GM10248 (cell line): ENCODE measurements around the gene COL1A1.
A peak's percentile ranks its signal among the peaks of the same experiment; 100 is the strongest.

ENCODE experiments used
- CTCF ChIA-PET: fragments of 300-600 bp; sonication (Branson Sonifier 250); formaldehyde crosslinking; extraction: SDS; loops from one replicate; lab custom pipeline; 2021; ENCODE audit warnings: antibody characterized with exemption; lab: Yijun Ruan, JAX
- POLR2A ChIA-PET: fragments of 350-650 bp; sonication (Branson Sonifier 250); formaldehyde crosslinking; extraction: SDS; loops from one replicate; lab custom pipeline; 2020; ENCODE audit warnings: antibody characterized with exemption; lab: Yijun Ruan, JAX
- DNase-seq: peaks from one replicate; pipeline ENCODE4 v3.0.0; 2012; ENCODE audit errors: extremely low spot score
- TF ChIP-seq, protein P1 (sequence below): IDR thresholded peaks from 2 replicates; pipeline ENCODE4 v1.5.1; 2012; ENCODE audit warnings: mild to moderate bottlenecking, low read depth; ENCODE audit errors: extremely low read depth, missing control alignments, control extremely low read depth

Gene COL1A1

DNA sequence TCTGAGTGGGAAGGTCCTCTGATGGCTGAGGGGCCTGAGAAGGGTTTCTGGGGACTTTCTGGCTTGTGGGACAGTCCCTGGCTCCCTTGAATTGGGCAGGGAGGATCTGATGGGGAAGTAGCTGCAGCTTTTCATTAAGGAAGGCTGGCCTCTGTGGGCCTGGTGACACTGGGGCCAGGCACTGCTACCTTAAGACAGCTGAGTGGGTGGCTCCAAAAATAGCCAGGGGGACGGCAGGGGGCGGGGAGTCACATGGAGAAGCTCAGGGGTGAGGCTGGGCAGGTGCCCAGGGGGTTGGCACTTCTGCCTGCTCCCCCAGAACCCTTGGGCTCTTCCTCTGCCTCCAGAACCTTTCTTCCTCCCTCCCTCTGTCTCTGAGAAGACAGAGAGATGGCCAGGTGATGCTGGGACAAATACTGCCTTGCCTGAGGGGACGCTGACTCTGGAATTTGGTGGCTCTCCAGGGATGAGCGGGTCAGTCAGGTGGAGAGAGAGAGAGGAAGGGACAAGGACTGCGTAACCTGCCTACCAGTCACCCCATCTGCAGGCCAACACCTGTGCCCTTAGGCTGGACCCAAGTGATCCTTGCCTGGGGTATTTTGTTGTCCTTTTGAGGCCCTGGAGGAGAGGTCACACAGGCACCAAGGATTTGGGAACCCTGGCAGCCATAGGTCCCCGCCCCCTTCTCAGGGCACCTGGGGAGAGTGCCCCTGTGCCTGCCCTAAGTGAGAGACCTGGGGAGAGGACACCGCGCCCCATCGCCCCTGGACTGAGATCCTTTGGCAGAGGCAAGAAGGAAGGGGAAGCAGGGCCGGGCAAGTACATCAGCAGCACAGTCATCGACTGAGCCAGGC lies 37.4 kb downstream of the COL1A1 start:
- TF ChIP-seq, protein P1, sequence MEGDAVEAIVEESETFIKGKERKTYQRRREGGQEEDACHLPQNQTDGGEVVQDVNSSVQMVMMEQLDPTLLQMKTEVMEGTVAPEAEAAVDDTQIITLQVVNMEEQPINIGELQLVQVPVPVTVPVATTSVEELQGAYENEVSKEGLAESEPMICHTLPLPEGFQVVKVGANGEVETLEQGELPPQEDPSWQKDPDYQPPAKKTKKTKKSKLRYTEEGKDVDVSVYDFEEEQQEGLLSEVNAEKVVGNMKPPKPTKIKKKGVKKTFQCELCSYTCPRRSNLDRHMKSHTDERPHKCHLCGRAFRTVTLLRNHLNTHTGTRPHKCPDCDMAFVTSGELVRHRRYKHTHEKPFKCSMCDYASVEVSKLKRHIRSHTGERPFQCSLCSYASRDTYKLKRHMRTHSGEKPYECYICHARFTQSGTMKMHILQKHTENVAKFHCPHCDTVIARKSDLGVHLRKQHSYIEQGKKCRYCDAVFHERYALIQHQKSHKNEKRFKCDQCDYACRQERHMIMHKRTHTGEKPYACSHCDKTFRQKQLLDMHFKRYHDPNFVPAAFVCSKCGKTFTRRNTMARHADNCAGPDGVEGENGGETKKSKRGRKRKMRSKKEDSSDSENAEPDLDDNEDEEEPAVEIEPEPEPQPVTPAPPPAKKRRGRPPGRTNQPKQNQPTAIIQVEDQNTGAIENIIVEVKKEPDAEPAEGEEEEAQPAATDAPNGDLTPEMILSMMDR, result no peak
- peak; percentile 59 for DNase-seq
- ChIA-PET POLR2A (no interaction called here), CTCF (interaction anchor here (0.9 to 6.4 kb wide), 11 partner anchors 9 to 70 kb away, joined by 3 to 90 read pairs (median 5); partner anchors contain the start of genes COL1A1 and PDK2)

GRCh38 chr17:50162466-50163254 lies 38.8 kb downstream of the COL1A1 start:
- CTCF ChIA-PET, result interaction anchor here (0.7 to 3.7 kb wide), 28 partner anchors 8 to 794 kb away, joined by 3 to 96 read pairs (median 5); partner anchors contain the start of genes COL1A1, PDK2 and PPP1R9B
- TF ChIP-seq, protein P1, result no peak
- POLR2A ChIA-PET, result interaction anchor here (2.0 kb wide), 1 partner anchor 11 kb away, joined by 4 read pairs; no protein-coding TSS in a partner anchor
- DNase-seq, result no peak

DNA sequence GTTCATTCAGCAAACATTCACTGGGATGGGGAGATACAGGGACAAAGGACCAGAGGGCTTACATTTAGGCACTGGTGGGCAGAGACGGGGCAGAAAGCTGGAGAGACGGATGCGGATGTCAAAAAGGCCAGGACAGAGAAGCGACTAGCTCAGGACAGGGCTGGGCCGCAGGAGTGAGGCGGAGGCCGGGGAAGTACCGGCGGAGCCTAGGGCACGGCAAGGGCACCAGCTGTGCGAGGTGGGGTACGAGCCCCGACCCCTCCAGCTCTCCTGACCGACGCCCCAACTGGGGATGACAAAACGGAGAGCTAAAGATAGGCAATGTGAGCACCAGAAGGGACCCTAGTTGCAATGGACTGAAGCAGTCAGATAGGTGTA lies 39.5 kb downstream of the COL1A1 start:
- CTCF ChIA-PET, result interaction anchor here (0.7 to 2.8 kb wide), 27 partner anchors 9 to 793 kb away, joined by 3 to 96 read pairs (median 3); partner anchors contain the start of genes COL1A1, PDK2 and PPP1R9B
- POLR2A ChIA-PET, result interaction anchor here (2.0 kb wide), 1 partner anchor 10 kb away, joined by 4 read pairs; no protein-coding TSS in a partner anchor

GRCh38 chr17:50161023-50161910 lies 40.2 kb downstream of the COL1A1 start:
- ChIA-PET POLR2A (interaction anchor here (2.0 kb wide), 1 partner anchor 10 kb away, joined by 4 read pairs; no protein-coding TSS in a partner anchor), CTCF (interaction anchor here (0.6 to 2.8 kb wide), 29 partner anchors 10 to 793 kb away, joined by 3 to 96 read pairs (median 3); partner anchors contain the start of genes COL1A1, PDK2 and PPP1R9B)
- DNase-seq, result peak; percentile 99
- TF ChIP-seq, protein P1, result peak; percentile 93

More for the DNA sequence above, 39.5 kb downstream of the COL1A1 start:
- DNase-seq, result no peak
- TF ChIP-seq, protein P1, result no peak

- TF ChIP-seq, protein P1, result no peak
- POLR2A ChIA-PET, result no interaction called here
- CTCF ChIA-PET, result interaction anchor here (1.1 to 6.7 kb wide), 5 partner anchors 10 to 21 kb away, joined by 3 to 60 read pairs (median 4); no protein-coding TSS in a partner anchor
- no peak for DNase-seq
These were observed 43.5 kb downstream of the COL1A1 start for GRCh38 chr17:50157891-50158290.
